ENCODE data around the gene ISLR. TPM values are rescaled to one million over a fixed set of nuclear protein-coding genes. Genes with fewer than 3 reads are reported as not detected.

Gene ISLR
- total and polyA plus RNA-seq, 4 donors, result 2.4 to 4.2 (median 3.5) TPM

GRCh38 chr15:74221399-74222239 lies 48.1 kb downstream of the ISLR start:
- Histone ChIP-seq H3K27me3 (ENCODE audit: control insufficient read depth in 4 of 4, insufficient read depth in 4 of 4, low read length in 3 of 4) (peaks cover 0 to 7% (median 2%) of the 10 kb centered on the region in 4 donors), H3K27ac (ENCODE audit: low read depth in 1 of 2, low read length in 2 of 2) (no peak overlapping the region), H3K36me3 (ENCODE audit: control insufficient read depth in 4 of 4, insufficient read depth in 3 of 4, low read depth in 1 of 4, low read length in 3 of 4) (no peaks in the 10 kb centered on the region), H3K4me3 (ENCODE audit: low read depth in 1 of 3, low read length in 3 of 3) (no peak overlapping the region), H3K4me1 (ENCODE audit: control insufficient read depth in 4 of 4, insufficient read depth in 4 of 4, low read length in 3 of 4) (no peaks in the 10 kb centered on the region), H3K9ac (ENCODE audit: low read depth in 1 of 2, low read length in 2 of 2) (no peak overlapping the region), H3K9me3 (ENCODE audit: control insufficient read depth in 4 of 4, low read length in 3 of 4) (no peaks in the 10 kb centered on the region)
- TF ChIP-seq MAX (IDR thresholded peaks at IDR 0.05) (no peak), SP1 (IDR thresholded peaks at IDR 0.05) (no peak), ATF3 (IDR thresholded peaks at IDR 0.05) (no peak), RXRA (IDR thresholded peaks at IDR 0.05) (no peak), RAD21 (IDR thresholded peaks at IDR 0.05) (no peak), CTCF (IDR thresholded peaks at IDR 0.05; ENCODE audit: low read depth, low read length, missing input control) (no peak), FOXA2 (IDR thresholded peaks at IDR 0.05) (no peak), TAF1 (conservative IDR thresholded peaks at IDR 0.05) (no peak), GABPA (IDR thresholded peaks at IDR 0.05 in 1 of 2, conservative IDR thresholded peaks at IDR 0.05 in 1 of 2) (no peak), HNF4G (IDR thresholded peaks at IDR 0.05) (no peak), JUND (IDR thresholded peaks at IDR 0.05) (no peak), EGR1 (IDR thresholded peaks at IDR 0.05; ENCODE audit: low read depth in 2 of 2) (no peak), REST (IDR thresholded peaks at IDR 0.05) (no peak), ZBTB33 (IDR thresholded peaks at IDR 0.05) (no peak), YY1 (IDR thresholded peaks at IDR 0.05) (no peak), HNF4A (conservative IDR thresholded peaks at IDR 0.05) (no peak)
- 34% methylated on average over 12 of the region's 12 CpGs for WGBS
- no peak for DNase-seq (ENCODE audit: low spot score)
